ENCODE data around the gene GBP3.
"Not testable (repeated sequence)": the region's sequence is repeated elsewhere in the genome, so short reads cannot be mapped to it uniquely, and the experiment has no call there.

Gene GBP3

DNA sequence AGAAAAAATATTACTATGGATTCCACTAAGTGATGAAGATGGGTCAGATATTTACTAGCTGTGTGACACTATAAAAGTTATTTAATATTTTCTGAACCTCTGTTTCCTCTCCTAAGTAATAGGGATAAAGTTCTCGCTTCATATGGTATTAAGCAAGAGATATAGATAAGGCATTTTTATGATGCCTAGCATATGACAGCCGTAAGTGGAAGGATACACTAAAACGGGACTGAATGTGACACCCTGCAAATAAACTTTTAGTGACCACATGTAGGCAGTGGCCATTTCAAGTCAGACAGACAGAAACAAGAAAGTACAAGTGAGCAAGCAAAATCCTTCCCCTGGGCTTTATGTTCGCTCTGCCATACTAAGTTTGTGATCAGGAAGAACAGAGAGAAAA, 14.2 kb downstream of the GBP3 start:
- Mint-ChIP-seq H3K27me3 (no peaks in the 10 kb centered on the region), H3K4me3 (no peak overlapping the region), H3K27ac (no peak overlapping the region), H3K4me1 (ENCODE audit: low read depth) (peaks cover 7% of the 10 kb centered on the region), H3K36me3 (ENCODE audit: low read depth) (peaks cover 71% of the 10 kb centered on the region), H3K9me3 (peaks cover 4% of the 10 kb centered on the region)

DNA sequence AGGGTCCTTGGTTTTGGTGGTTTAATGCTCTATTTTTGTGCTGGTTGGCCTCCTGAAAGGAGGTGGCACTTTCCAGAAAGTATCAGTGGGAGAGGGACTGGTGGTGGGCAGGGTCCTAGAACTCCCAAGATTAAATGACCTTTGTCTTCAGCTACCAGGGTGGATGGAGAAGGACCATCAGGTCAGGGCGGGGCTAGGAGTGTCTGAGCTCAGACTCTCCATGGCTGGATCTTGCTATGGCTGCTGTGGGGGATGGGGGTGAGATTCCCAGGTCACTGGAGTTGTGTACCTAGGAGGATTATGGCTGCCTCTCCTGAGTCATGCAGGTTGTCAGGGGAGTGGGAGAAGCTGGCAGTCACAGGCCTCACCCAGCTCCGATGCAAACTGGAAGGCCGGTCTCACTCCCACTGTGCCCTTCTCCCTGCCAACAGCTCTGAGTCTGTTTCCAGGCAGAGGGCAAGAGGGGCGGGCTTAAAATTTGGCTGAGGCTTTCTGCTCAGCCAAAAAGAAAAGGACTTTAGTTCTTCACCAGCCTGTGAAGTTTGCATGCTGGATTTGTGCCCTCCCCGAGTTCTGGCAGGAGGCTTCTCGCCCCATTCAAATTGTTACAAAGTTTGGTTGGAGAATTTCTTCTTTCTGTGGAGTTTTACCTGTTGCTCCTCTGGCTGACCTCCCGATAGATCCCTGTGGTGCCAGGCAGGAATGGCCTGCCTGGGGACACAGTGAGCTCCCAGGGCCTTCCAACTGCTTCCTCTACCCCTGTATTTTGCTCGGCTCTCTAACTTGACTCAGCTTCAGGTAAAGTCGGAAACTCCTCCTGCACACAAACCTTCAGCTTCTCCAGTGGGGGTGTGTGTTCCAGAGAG, 17.1 kb downstream of the GBP3 start:
- H3K27ac Mint-ChIP-seq, result no peak overlapping the region
- H3K4me1 Mint-ChIP-seq (ENCODE audit: low read depth), result peaks cover 30% of the 10 kb centered on the region
- H3K9me3 Mint-ChIP-seq, result peaks cover 4% of the 10 kb centered on the region
- H3K4me3 Mint-ChIP-seq, result no peak overlapping the region
- no peaks in the 10 kb centered on the region for H3K27me3 Mint-ChIP-seq
- peaks cover 45% of the 10 kb centered on the region for H3K36me3 Mint-ChIP-seq (ENCODE audit: low read depth)

DNA sequence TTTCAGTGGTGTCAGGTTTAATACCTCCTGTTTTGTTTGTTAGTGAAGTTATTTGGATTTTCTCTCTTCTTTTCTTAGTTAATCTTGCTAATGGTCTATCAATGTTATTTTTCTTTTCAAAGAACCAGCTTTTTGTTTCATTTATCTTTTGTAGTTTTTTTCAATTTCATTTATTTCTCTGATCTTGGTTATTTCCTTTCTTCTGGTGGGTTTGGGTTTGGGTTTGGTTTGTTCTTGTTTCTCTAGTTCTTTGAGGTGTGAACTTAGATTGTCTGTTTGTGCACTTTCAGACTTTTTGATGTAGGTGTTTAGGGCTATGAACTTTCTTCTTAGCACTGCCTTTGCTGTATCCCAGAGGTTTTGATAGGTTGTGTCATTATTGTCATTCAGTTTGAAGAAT, 20.5 kb downstream of the GBP3 start:
- not testable (repeated sequence) for H3K9me3 Mint-ChIP-seq, H3K4me3 Mint-ChIP-seq, H3K27ac Mint-ChIP-seq, H3K27me3 Mint-ChIP-seq
- Mint-ChIP-seq H3K4me1 (ENCODE audit: low read depth) (peaks cover 30% of the 10 kb centered on the region), H3K36me3 (ENCODE audit: low read depth) (peaks cover 21% of the 10 kb centered on the region)

DNA sequence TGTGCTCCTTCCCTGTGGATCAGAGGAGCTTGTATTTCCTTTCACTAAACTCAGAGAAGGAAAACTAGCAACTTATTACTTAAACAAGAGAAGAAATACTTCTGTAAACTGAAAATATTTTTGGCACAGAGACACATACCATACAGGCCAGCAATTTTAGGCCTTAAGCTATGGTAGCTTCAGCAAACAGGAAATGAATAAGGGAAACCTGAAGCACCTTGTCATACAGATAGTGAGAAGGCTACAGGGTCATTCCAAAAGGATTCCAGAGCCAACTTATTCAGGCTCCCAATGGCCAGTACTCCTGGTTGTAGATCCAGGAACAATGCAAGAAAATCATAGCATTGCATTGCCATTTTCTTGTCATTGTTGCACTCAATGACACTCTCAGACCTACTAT, 21.2 kb downstream of the GBP3 start:
- Mint-ChIP-seq H3K9me3 (peaks cover 4% of the 10 kb centered on the region), H3K4me1 (ENCODE audit: low read depth) (peaks cover 30% of the 10 kb centered on the region), H3K4me3 (no peak overlapping the region), H3K36me3 (ENCODE audit: low read depth) (peaks cover 17% of the 10 kb centered on the region), H3K27ac (no peak overlapping the region), H3K27me3 (no peaks in the 10 kb centered on the region)

DNA sequence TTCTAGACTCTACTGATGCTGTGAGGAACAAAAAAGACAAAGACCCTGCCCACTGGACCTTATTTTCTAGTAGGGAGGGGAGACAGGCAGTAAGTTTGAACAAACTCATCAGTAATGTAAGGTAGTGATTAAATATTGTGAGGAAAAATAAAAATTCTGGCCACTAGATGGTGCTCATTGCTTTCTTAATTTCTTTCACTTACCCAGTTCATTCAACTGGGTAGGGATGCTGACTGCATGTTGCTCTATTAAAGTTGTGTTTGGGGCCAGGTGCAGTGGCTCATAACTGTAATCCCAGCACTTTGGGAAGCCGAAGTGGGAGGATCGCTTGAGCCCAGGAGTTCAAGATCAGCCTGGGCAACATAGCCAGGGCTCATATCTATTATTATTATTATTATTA, 23.9 kb downstream of the GBP3 start:
- H3K27me3 Mint-ChIP-seq, result no peaks in the 10 kb centered on the region
- H3K9me3 Mint-ChIP-seq, result no peaks in the 10 kb centered on the region
- no peak overlapping the region for H3K4me3 Mint-ChIP-seq
- H3K27ac Mint-ChIP-seq, result no peak overlapping the region
- no peaks in the 10 kb centered on the region for H3K36me3 Mint-ChIP-seq (ENCODE audit: low read depth)
- H3K4me1 Mint-ChIP-seq (ENCODE audit: low read depth), result peaks cover 25% of the 10 kb centered on the region

DNA sequence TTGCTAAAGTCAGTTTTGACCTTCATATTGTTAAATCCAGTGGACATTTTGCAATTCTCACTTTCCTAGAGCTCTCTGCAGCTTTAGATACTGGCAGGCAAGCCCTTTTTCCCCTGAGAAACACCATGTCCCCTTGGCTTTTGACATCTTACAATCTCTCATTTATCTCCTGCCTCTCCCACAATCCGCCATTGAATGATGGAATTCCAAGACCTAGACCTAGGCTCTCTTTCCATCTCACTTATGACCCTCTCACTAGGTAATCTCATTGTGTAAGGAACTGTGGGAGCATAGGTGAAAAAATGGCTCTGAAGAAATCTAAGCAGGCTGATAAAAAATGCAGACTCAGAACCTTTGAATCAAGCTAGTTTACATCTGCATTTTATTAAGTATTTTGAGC, 32.2 kb downstream of the GBP3 start:
- H3K4me1 Mint-ChIP-seq (ENCODE audit: low read depth), result peaks cover 53% of the 10 kb centered on the region
- peak overlapping the region; percentile 27 for H3K27ac Mint-ChIP-seq
- no peaks in the 10 kb centered on the region for H3K27me3 Mint-ChIP-seq
- H3K9me3 Mint-ChIP-seq, result no peaks in the 10 kb centered on the region
- no peak overlapping the region for H3K4me3 Mint-ChIP-seq
- H3K36me3 Mint-ChIP-seq (ENCODE audit: low read depth), result peaks cover 41% of the 10 kb centered on the region

DNA sequence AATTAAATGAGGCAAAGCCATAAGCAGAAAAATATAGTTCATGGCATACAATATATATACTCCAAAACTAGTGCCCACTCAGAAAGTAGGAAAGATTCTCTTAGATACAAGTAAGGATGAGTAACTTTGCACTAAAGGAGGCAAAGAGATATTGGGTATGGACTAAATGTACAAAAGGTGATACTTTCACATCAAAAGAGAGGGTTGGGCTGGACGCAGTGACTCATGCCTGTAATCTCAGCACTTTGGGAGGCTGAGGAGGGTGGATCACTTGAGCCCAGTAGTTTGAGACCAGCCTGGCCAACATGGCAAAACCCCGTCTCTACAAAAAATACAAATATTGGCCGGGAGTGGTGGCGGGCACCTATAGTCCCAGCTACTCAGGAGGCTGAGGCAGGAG, 37.0 kb downstream of the GBP3 start:
- Mint-ChIP-seq H3K4me3 (no peak overlapping the region), H3K27ac (peak overlapping the region; percentile 78)

DNA sequence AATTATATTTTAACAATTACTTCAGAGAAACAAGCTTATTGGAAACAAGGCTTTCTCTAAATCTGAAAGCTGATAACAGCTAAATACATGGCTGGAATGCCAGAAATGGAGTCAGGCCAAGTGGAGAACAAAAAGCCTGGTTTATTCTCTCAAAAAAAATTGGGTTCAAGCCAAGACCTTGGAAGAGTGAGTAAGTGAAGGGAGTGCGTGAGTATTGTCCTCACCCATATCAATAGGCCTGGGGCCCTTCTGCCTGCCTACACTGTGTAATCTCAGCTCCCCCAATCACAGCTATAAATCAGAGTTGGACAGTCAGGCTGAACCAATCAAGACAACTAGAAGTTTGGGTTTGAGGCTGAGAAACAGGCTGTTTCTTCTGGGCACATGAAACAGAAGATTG, 37.6 kb downstream of the GBP3 start:
- Mint-ChIP-seq H3K9me3 (no peaks in the 10 kb centered on the region), H3K27me3 (no peaks in the 10 kb centered on the region), H3K4me1 (ENCODE audit: low read depth) (peaks cover 88% of the 10 kb centered on the region), H3K36me3 (ENCODE audit: low read depth) (peaks cover 81% of the 10 kb centered on the region), H3K4me3 (no peak overlapping the region), H3K27ac (peak overlapping the region; percentile 78)

More for the DNA sequence above, 37.0 kb downstream of the GBP3 start:
- no peaks in the 10 kb centered on the region for H3K27me3 Mint-ChIP-seq
- H3K9me3 Mint-ChIP-seq, result no peaks in the 10 kb centered on the region
- H3K36me3 Mint-ChIP-seq (ENCODE audit: low read depth), result peaks cover 82% of the 10 kb centered on the region
- peaks cover 90% of the 10 kb centered on the region for H3K4me1 Mint-ChIP-seq (ENCODE audit: low read depth)

DNA sequence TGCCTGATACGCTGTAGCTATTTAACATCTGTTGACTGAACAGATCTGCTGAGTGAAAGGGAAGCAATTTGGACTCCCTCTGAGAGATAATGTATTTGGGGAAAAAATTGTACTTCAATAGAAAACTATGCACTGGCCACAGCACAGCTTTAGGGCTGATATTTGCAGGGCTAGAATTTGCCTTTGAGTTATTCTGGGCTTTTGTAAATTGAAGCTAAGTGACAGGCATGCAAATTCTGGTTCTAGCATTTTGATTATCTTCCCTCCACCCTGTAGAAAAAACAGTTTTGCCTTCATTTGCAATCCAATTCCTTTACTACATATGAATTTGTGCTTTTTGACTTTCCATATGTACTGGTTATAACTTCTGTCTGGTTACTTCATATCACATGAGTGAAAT, 38.1 kb downstream of the GBP3 start:
- Mint-ChIP-seq H3K4me1 (ENCODE audit: low read depth) (peaks cover 88% of the 10 kb centered on the region), H3K36me3 (ENCODE audit: low read depth) (peaks cover 82% of the 10 kb centered on the region), H3K4me3 (no peak overlapping the region), H3K9me3 (no peaks in the 10 kb centered on the region), H3K27ac (peak overlapping the region; percentile 78), H3K27me3 (no peaks in the 10 kb centered on the region)

DNA sequence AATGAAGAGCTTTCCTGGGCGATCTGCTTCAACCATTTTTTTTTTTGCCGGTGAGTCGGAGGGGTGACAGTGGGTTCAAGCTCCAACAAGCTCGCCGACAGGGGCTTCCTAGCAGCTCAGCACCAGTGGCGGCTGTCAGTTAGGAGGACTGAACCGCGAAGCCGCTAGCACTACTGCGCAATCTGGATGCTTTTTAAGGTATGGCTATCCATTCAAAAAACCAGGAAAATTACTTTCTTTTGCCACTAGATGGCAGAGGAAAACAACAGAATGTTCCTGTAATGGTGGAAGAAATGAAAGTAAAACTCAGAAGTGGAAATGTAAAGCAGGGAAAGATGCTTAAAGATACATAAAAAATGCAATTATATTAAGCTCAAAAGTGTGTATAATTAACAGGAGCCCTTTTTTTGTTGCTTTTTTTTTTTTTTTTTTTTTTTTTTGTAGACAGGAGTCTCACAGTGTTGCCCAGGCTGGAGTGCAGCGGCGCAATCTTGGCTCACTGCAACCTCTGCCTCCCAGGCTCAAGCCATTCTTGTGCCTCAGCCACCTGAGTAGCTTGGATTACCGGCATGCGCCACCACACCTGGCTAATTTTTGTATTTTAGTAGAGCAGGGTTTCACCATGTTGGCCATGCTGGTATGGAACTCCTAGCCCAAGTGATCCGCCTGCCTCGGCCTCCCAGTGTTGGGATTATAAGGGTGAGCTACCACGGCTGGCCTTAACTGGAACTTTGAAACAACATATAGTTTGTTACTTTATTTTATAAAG, 38.7 kb downstream of the GBP3 start:
- peak overlapping the region; percentile 80 for H3K27ac Mint-ChIP-seq
- H3K4me1 Mint-ChIP-seq (ENCODE audit: low read depth), result peaks cover 88% of the 10 kb centered on the region
- H3K4me3 Mint-ChIP-seq, result peak overlapping the region; percentile 60
- peaks cover 81% of the 10 kb centered on the region for H3K36me3 Mint-ChIP-seq (ENCODE audit: low read depth)
- no peaks in the 10 kb centered on the region for H3K9me3 Mint-ChIP-seq
- H3K27me3 Mint-ChIP-seq, result no peaks in the 10 kb centered on the region

DNA sequence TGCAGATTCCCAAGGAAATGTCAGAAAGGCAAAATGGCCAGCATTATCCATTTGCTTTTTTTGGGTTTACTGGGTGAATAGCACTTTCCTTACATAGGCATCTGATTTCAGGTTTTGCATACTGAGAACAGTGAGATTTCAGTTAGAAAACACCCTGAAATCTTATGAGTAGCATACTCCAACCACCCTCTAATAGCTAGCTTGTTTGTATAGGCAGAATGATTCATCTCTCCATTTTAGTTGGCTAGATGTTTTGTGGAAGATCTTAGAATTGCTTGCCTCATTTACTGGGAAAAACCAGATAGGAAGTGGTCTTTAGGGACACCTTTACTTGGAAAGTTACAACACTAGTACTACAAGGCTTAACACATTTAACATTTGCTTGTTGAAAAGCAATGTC, 40.6 kb downstream of the GBP3 start:
- Mint-ChIP-seq H3K4me1 (ENCODE audit: low read depth) (peaks cover 76% of the 10 kb centered on the region), H3K4me3 (peak overlapping the region; percentile 58), H3K27me3 (no peaks in the 10 kb centered on the region), H3K9me3 (no peaks in the 10 kb centered on the region), H3K36me3 (ENCODE audit: low read depth) (peaks cover 75% of the 10 kb centered on the region), H3K27ac (peak overlapping the region; percentile 66)

DNA sequence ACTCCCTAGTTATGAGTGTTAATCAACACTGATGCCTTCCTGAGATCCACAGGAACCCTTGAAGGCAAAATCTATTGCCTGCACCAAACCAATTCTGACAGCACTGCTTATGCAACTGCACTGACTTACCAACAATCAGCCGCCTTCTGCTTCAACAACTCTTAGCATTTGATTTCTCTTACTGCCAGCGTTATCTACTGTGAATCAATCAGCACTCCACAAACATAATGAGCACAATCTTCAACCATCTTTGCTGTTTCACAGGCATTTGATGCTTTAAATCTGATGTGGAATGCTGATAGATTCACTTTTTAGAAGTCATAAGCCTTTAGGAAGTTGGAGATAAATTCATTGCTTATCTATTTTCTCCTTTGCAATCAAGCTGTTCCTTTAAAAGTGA, 41.2 kb downstream of the GBP3 start:
- H3K9me3 Mint-ChIP-seq, H3K27me3 Mint-ChIP-seq, H3K4me3 Mint-ChIP-seq: not testable (repeated sequence)
- Mint-ChIP-seq H3K4me1 (ENCODE audit: low read depth) (peaks cover 73% of the 10 kb centered on the region), H3K27ac (peak overlapping the region; percentile 34), H3K36me3 (ENCODE audit: low read depth) (peaks cover 70% of the 10 kb centered on the region)

DNA sequence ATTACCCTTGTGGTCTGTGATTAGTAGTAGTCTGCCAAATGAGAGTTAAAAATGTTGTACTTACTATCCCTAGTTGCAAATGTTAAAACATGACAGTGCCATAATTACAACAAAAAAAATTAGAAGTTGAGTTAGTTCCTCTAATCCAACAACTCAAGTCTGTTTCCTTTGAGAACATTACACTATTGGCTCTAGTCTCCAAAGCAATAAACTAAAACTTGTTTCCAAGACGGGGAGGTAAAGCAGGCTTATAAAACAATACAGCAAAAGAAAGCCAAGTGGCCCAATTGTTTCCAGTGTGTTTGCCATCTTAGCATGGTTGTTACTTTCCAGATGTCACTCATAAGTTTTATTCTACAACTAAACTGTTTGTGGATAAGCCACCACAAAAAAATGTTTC, 41.8 kb downstream of the GBP3 start:
- Mint-ChIP-seq H3K27me3 (no peaks in the 10 kb centered on the region), H3K36me3 (ENCODE audit: low read depth) (peaks cover 71% of the 10 kb centered on the region), H3K9me3 (no peaks in the 10 kb centered on the region), H3K4me3 (no peak overlapping the region), H3K27ac (peak overlapping the region; percentile 38), H3K4me1 (ENCODE audit: low read depth) (peaks cover 70% of the 10 kb centered on the region)

DNA sequence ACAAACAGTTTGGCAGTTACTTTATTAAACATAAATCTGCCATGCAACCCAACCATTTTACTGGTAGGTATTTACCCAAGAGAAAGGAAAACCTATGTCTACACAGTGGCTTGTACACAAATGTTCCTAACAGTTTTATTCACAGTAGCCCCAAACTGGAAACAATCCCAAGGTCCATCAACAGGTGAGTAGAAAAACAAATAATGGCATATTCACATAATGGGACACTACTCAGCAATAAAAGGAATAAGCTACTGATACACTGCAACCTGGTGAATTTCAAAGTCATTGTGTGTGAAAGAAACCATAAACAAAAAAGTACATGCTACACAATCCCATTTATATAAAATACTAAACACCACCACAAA, 42.9 kb downstream of the GBP3 start:
- Mint-ChIP-seq H3K36me3 (ENCODE audit: low read depth) (peaks cover 70% of the 10 kb centered on the region), H3K27ac (no peak overlapping the region), H3K4me3 (no peak overlapping the region), H3K9me3 (no peaks in the 10 kb centered on the region), H3K4me1 (ENCODE audit: low read depth) (peaks cover 58% of the 10 kb centered on the region), H3K27me3 (no peaks in the 10 kb centered on the region)

DNA sequence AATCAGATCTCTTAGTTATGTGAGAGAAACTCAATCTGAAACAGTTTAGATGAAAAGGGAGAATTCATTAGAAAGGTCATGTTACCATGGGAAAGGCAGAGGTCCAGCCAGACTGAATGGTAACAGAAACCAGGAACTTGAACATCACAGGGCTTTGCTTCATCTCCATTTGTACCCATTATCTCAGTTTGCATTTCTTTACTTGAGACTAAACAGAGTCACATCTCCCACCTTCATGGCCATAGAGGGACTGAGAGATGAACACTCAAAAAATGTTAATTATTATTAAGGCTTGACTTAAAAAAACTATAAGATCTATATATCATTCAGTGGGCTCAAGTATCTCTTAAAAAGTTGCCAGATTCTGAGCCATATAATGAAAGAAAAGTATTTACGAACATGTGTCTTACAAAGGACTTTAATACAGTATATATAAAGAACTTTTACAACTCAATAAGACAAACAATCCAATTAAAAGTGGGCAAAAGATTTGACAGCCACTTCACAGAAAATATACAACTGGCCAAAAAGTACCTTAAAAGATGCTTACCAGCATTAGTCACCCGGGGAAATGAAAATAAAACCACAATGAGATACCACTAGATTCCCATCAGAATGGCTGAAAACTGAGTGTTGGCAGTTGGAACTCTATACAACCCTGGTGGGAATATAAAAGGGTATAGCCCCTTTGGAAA, 43.5 kb downstream of the GBP3 start:
- no peaks in the 10 kb centered on the region for H3K27me3 Mint-ChIP-seq
- H3K36me3 Mint-ChIP-seq (ENCODE audit: low read depth), result peaks cover 71% of the 10 kb centered on the region
- H3K9me3 Mint-ChIP-seq, result no peaks in the 10 kb centered on the region
- H3K27ac Mint-ChIP-seq, result peak overlapping the region; percentile 45
- peaks cover 54% of the 10 kb centered on the region for H3K4me1 Mint-ChIP-seq (ENCODE audit: low read depth)
- H3K4me3 Mint-ChIP-seq, result peak overlapping the region; percentile 21

All from stimulated activated naive CD8-positive, alpha-beta T cell treated with anti-CD3 and anti-CD28 coated beads, Interleukin-15, Interleukin-2, amounts not matched to agents 100 ng/mL and 50 ng/mL, for 24 hours (primary cell).